Stimulated activated CD4-positive, alpha-beta T cell treated with anti-CD3 and anti-CD28 coated beads, Interleukin-2, amount 100 ng/mL, for 24 hours (primary cell): ENCODE results near the gene LGALS13.
"Not testable (repeated sequence)": the region's sequence is repeated elsewhere in the genome, so short reads cannot be mapped to it uniquely, and the experiment has no call there.

Experiments used
- DNase-seq, 2 donors: peaks; one replicate each; pipeline ENCODE4 v3.0.0-alpha.2; 2020

LGALS13 gene

GRCh38 chr19:39623946-39624345, 21.6 kb downstream of the LGALS13 start:
- DNase-seq: no peak

DNA sequence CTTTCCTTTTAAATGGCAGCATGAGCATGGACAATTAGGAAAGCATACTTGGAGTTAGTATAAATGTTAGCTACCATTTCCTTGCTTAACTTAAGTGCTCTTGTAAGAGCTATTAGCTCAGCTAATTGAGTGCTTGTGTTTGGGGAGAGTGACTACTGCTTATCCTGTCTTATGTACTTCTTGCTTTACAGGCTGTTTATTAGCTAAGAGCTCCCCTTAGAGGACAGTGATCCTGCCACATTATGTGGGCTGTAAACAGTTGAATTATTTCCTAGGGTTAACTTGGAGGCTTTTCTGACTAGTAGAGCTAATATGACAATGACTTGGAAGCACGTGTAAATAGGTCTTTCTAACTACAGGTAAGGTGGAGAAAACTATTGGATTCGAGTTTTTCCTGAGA, 25.3 kb downstream of the LGALS13 start:
- DNase-seq: not testable (repeated sequence)

DNA sequence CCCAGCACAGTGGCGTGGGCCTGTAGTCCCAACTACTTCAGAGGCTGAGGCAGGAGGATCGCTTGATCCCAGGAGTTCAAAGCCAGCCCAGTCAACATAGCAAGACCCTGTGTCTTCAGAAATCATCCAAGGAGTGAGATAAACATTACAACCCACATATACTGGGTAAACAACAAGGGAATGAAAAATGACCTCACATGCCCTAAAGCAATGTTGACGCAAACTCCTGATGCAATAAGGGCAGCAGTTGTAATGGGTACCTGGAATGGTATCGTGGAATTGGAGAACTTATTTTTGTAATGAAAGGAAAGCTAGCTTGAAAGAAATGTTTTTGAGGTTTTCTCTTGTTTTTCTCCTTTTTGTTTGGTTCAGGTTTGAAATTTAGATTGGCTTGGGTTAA, 28.9 kb downstream of the LGALS13 start:
- DNase-seq: no peak

DNA sequence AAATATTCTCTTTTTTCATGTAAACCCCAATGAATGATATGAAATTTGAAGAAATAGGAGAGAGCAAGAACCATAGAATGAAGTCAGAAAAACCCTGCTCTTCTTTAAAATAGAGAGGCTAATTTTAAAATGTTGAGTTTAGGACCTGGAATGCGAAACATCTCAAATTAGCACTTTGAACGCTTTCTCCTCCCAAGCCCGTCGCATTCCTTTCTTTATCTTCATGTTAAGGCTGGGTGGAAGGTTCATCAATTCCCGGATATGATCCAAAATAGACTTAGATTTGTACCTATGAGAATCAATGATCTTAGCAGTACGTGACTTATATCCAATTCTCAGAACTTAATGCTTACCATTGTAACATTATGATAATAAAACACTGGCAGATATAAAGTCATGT, 29.3 kb downstream of the LGALS13 start:
- no peak for DNase-seq

DNA sequence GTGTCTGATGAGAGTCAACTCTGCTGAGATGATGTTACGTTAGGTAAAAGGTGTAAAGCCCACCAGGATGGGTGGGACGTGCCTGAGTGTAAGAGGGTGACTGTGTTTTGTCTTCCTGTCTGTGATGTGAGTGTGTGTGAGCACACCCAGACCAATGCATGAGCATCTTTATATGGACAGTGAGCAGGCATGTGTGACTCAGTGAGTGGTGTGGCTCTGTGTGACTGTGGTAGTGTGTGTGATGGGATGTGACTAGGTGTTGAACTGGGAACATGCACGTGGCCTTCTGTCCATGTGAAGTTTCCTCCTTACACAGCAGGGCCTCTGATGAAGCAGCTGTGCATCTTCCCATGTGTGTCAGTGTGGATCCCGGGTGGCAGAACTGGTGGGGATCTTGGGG, 35.6 kb downstream of the LGALS13 start:
- no peak for DNase-seq

- DNase-seq: no peak
Measured at GRCh38 chr19:39641773-39642172, 39.4 kb downstream of the LGALS13 start.

- DNase-seq: no peak
Measured at GRCh38 chr19:39643591-39643990, 41.3 kb downstream of the LGALS13 start.

DNA sequence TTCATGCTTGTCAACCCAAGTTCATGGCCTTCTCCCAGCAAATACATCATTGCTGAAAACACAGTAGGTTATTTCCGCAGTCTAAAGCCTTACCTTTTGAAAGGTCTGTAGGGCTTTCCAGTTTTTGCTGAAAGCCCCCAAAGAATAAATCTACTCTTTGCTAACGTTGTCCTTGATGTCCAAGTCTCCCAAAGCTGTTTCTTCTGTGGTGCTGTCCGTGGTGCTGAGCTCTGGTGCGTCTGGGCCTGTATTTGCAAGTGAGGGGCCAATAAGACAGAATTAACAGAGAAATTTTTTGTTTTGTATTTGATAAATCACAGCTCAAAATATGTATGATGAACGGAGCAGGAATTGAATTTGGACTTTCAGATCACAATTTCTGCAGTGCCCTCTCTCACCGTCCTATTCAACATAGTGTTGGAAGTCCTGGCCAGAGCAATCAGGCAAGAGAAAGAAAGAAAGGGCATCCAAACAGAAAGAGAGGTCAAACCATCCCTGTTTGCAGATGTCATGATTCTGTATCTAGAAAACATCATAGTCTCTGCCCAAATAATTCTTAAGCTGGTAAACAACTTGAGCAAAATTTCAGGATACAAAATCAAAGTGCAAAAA, 43.6 kb downstream of the LGALS13 start:
- peak; percentile 26 to 32 for DNase-seq

- no peak for DNase-seq
Measured at GRCh38 chr19:39647918-39648317, 45.6 kb downstream of the LGALS13 start.

- DNase-seq: no peak
Measured at GRCh38 chr19:39655613-39656012, 53.3 kb downstream of the LGALS13 start, which contains the start of gene LGALS16. LGALS16 (plus strand) TSS chr19:39655913; CDS start chr19:39655962, 49 bp downstream.
